T-helper 2 cell treated with Interferon-gamma antibody and Interleukin-4, amounts not matched to agents 5 μg/mL and 100 μg/mL, for 36 hours (primary cell): ENCODE data around the gene LRAT.
A peak's percentile ranks its signal among the peaks of the same experiment; 100 is the strongest.
"Not testable (repeated sequence)": the region's sequence is repeated elsewhere in the genome, so short reads cannot be mapped to it uniquely, and the experiment has no call there.

ENCODE experiments used
- DNase-seq: peaks from one replicate; pipeline ENCODE4 v3.0.0; 2021; ENCODE audit warnings: low spot score
- H3K27ac Mint-ChIP-seq: one replicate; pipeline ENCODE4 v1.8.0; 2021; ENCODE audit warnings: mild to moderate bottlenecking, mixed read lengths
- H3K27me3 Mint-ChIP-seq: one replicate; pipeline ENCODE4 v1.8.0; 2021; ENCODE audit warnings: low read depth, mixed read lengths
- H3K36me3 Mint-ChIP-seq: one replicate; pipeline ENCODE4 v1.8.0; 2021; ENCODE audit warnings: low read depth, mixed read lengths
- H3K4me1 Mint-ChIP-seq: one replicate; pipeline ENCODE4 v1.8.0; 2021; ENCODE audit warnings: low read depth, mixed read lengths
- H3K4me3 Mint-ChIP-seq: one replicate; pipeline ENCODE4 v1.8.0; 2022; ENCODE audit warnings: mild to moderate bottlenecking, moderate library complexity, mixed read lengths
- H3K9me3 Mint-ChIP-seq: one replicate; pipeline ENCODE4 v1.8.0; 2021; ENCODE audit warnings: mixed read lengths

LRAT gene

GRCh38 chr4:154743683-154744340 lies at the start of gene LRAT:
TSS of gene LRAT (plus strand) at chr4:154744000. CDS start at chr4:154744327, 327 bp downstream.
- DNase-seq, result peak; percentile 42
- H3K4me1 Mint-ChIP-seq, result peaks cover 16% of the 10 kb centered on the region
- peaks cover 83% of the 10 kb centered on the region for H3K27me3 Mint-ChIP-seq
- peak within 1 kb of the TSS; percentile 87 for H3K4me3 Mint-ChIP-seq
- H3K36me3 Mint-ChIP-seq, result no peaks in the 10 kb centered on the region
- no peak within 1 kb of the TSS for H3K27ac Mint-ChIP-seq
- no peaks in the 10 kb centered on the region for H3K9me3 Mint-ChIP-seq

GRCh38 chr4:154707877-154708276 lies 35.9 kb upstream of the LRAT start:
- no peak overlapping the region for H3K4me3 Mint-ChIP-seq
- no peaks in the 10 kb centered on the region for H3K9me3 Mint-ChIP-seq
- H3K27ac Mint-ChIP-seq, result no peak overlapping the region
- no peaks in the 10 kb centered on the region for H3K36me3 Mint-ChIP-seq
- no peak for DNase-seq
- peaks cover 10% of the 10 kb centered on the region for H3K27me3 Mint-ChIP-seq
- H3K4me1 Mint-ChIP-seq, result no peaks in the 10 kb centered on the region

GRCh38 chr4:154709550-154709949 lies 34.2 kb upstream of the LRAT start:
- no peaks in the 10 kb centered on the region for H3K9me3 Mint-ChIP-seq
- no peaks in the 10 kb centered on the region for H3K36me3 Mint-ChIP-seq
- no peaks in the 10 kb centered on the region for H3K4me1 Mint-ChIP-seq
- no peak for DNase-seq
- H3K27me3 Mint-ChIP-seq, result peaks cover 11% of the 10 kb centered on the region
- H3K4me3 Mint-ChIP-seq, result no peak overlapping the region
- no peak overlapping the region for H3K27ac Mint-ChIP-seq

- Mint-ChIP-seq H3K4me3 (no peak overlapping the region), H3K27me3 (peaks cover 23% of the 10 kb centered on the region), H3K27ac (no peak overlapping the region), H3K4me1 (no peaks in the 10 kb centered on the region), H3K9me3 (no peaks in the 10 kb centered on the region), H3K36me3 (no peaks in the 10 kb centered on the region)
- DNase-seq, result no peak
Observed at GRCh38 chr4:154711522-154711921, 32.3 kb upstream of the LRAT start.

- H3K27me3 Mint-ChIP-seq, result peaks cover 23% of the 10 kb centered on the region
- H3K27ac Mint-ChIP-seq, result no peak overlapping the region
- H3K4me1 Mint-ChIP-seq, result peaks cover 8% of the 10 kb centered on the region
- H3K4me3 Mint-ChIP-seq, result no peak overlapping the region
- H3K9me3 Mint-ChIP-seq, result no peaks in the 10 kb centered on the region
- H3K36me3 Mint-ChIP-seq, result no peaks in the 10 kb centered on the region
- DNase-seq, result no peak
Observed at GRCh38 chr4:154714339-154715040, 29.3 kb upstream of the LRAT start.

- Mint-ChIP-seq H3K36me3 (no peaks in the 10 kb centered on the region), H3K9me3 (no peaks in the 10 kb centered on the region), H3K4me3 (no peak overlapping the region), H3K4me1 (peaks cover 15% of the 10 kb centered on the region), H3K27ac (no peak overlapping the region), H3K27me3 (peaks cover 13% of the 10 kb centered on the region)
- DNase-seq, result no peak
Observed at GRCh38 chr4:154719087-154719486, 24.7 kb upstream of the LRAT start.

- Mint-ChIP-seq H3K27me3 (peaks cover 8% of the 10 kb centered on the region), H3K9me3 (no peaks in the 10 kb centered on the region), H3K36me3 (no peaks in the 10 kb centered on the region), H3K27ac (no peak overlapping the region), H3K4me1 (peaks cover 15% of the 10 kb centered on the region), H3K4me3 (no peak overlapping the region)
- DNase-seq, result no peak
Observed at GRCh38 chr4:154720123-154720522, 23.7 kb upstream of the LRAT start.

DNA sequence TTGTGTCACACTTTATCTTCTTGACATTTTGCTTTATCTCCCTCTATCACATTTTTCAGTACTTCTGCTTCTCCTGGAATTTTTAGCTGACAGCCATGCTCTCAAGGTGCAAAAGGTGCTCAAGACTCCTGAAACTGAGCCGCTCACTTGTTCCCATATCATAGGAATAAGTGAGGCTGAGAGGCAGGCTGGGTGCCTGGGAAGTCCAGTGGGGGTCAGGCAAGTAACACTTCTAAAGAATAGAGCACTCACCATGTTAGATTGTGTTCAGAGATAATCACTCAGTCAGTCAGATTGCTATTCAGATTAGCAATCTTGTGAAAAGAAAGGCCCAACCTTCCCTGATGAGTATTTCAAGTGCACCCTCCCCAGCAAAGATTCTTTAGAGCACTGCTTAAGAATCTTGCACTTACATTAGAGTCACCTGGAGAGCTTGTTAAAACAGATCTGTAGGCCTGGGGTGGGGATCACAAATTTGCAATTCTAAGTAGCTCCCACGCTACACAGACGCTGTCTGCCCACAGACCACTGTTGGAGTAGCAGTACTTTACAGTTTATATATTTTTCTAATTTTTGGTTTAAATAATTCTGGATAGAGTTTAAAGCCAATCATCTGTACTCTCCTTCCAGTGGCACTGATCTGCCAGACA lies 23.1 kb upstream of the LRAT start:
- no peak for DNase-seq
- H3K9me3 Mint-ChIP-seq, result no peaks in the 10 kb centered on the region
- peaks cover 15% of the 10 kb centered on the region for H3K4me1 Mint-ChIP-seq
- peaks cover 8% of the 10 kb centered on the region for H3K27me3 Mint-ChIP-seq
- H3K4me3 Mint-ChIP-seq, result no peak overlapping the region
- no peak overlapping the region for H3K27ac Mint-ChIP-seq
- H3K36me3 Mint-ChIP-seq, result no peaks in the 10 kb centered on the region

DNA sequence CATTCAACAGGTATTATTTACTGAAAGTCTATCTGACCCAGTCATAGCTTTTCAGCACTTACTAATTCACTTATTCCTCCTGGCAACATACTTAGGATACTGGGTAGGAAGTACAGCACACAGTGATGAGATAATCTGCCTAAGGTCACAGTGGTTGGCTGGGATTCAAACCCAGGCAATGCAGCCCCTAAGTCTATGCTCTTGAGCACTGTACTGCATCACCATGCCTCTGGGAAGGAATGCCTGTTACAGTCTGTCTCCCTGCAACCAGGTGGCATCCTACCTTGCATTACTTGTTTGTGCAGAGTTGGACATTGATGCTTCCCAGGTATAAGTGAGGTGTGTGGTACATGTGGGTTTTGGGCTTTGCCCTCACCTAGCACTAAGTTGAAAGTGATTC lies 21.5 kb upstream of the LRAT start:
- Mint-ChIP-seq H3K36me3 (no peaks in the 10 kb centered on the region), H3K9me3 (no peaks in the 10 kb centered on the region), H3K27me3 (peaks cover 3% of the 10 kb centered on the region), H3K27ac (no peak overlapping the region), H3K4me1 (peaks cover 15% of the 10 kb centered on the region), H3K4me3 (no peak overlapping the region)
- DNase-seq, result no peak

DNA sequence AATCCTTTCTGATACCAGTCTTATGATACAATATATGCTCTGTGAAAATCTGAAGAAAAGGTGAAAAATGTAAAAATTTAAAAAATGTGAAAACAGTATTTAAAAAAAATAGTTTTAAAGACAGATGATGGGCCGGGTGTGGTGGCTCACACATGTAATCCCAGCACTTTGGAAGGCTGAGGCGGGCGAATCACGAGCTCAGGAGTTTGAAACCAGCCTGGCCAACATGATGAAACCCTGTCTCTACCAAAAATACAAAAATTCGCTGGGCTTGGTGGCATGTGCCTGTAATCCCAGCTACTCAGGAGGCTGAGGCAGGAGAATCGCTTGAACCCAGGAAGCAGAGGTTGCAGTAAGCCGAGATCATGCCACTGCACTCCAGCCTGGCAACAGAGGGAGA lies 20.2 kb upstream of the LRAT start:
- not testable (repeated sequence) for DNase-seq, H3K9me3 Mint-ChIP-seq, H3K36me3 Mint-ChIP-seq, H3K4me3 Mint-ChIP-seq, H3K27me3 Mint-ChIP-seq, H3K27ac Mint-ChIP-seq
- H3K4me1 Mint-ChIP-seq, result peaks cover 15% of the 10 kb centered on the region

DNA sequence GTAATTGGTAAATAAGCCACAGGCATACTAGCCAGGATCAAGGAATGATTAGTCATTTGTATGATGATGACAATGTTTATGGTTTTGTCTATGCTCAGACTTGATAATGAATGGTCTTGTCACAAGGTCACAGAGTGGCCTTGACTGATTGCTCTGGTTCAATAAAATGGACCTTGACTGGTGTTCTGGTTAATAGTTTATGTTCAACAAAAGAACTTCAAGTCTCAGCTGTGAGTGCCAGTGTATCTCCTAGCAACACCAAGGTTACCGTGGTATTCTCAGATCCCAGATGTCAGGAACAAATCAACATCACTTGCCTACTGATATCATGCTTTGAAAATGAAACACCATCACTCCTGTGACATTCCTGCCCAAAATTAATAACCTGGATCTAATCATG lies 16.3 kb upstream of the LRAT start:
- Mint-ChIP-seq H3K4me3 (no peak overlapping the region), H3K27ac (no peak overlapping the region), H3K9me3 (no peaks in the 10 kb centered on the region), H3K27me3 (peaks cover 6% of the 10 kb centered on the region), H3K36me3 (no peaks in the 10 kb centered on the region), H3K4me1 (no peaks in the 10 kb centered on the region)
- DNase-seq, result no peak

DNA sequence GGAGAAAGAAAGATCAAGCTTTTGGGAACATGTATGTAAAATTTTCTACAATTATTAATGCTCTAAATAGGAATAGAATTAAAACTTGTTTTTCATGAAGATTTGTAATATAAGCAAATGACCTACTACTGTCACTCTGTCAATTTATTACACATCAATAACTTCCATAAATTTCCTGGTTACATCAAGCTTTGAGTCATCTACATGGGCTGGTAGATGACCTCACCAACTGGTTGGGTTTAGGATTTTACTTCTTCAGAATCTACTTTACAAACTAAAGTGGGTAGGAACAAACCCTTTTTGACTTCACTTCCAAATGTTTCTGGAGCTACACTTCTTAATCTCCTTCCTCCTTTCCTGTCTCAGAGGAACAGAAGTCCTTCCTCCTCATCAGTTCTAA lies 12.0 kb upstream of the LRAT start:
- peaks cover 25% of the 10 kb centered on the region for H3K27me3 Mint-ChIP-seq
- DNase-seq, result no peak
- H3K9me3 Mint-ChIP-seq, result no peaks in the 10 kb centered on the region

GRCh38 chr4:154732669-154733068 lies 11.1 kb upstream of the LRAT start:
- Mint-ChIP-seq H3K27ac (no peak overlapping the region), H3K4me3 (no peak overlapping the region), H3K36me3 (no peaks in the 10 kb centered on the region), H3K4me1 (no peaks in the 10 kb centered on the region), H3K9me3 (no peaks in the 10 kb centered on the region), H3K27me3 (peaks cover 21% of the 10 kb centered on the region)
- DNase-seq, result no peak

More for the DNA sequence above, 12.0 kb upstream of the LRAT start:
- no peaks in the 10 kb centered on the region for H3K4me1 Mint-ChIP-seq
- H3K4me3 Mint-ChIP-seq, result no peak overlapping the region
- H3K36me3 Mint-ChIP-seq, result no peaks in the 10 kb centered on the region
- H3K27ac Mint-ChIP-seq, result no peak overlapping the region

DNA sequence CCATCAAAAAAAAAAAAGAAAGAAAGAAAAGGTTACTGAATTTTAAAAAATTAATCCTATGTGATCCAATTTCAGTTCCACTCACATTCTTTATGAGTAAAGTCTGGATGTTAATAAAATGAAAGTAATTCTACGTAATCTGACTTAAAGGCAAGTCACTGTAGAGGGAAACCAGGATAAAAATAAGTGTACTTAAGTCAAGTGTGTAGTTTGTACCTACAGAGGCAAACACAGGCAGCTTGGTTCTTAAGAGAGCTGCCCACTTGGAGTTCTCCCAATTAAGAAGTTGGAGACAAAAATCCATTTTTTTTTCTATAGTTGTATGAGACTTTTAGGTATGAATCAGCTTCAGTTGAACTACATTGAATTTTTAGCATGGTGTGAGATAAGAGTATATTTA lies 7.0 kb upstream of the LRAT start:
- H3K27me3 Mint-ChIP-seq, result peaks cover 48% of the 10 kb centered on the region
- H3K27ac Mint-ChIP-seq, result no peak overlapping the region
- no peak overlapping the region for H3K4me3 Mint-ChIP-seq
- H3K9me3 Mint-ChIP-seq, result no peaks in the 10 kb centered on the region
- peaks cover 4% of the 10 kb centered on the region for H3K4me1 Mint-ChIP-seq
- H3K36me3 Mint-ChIP-seq, result no peaks in the 10 kb centered on the region
- DNase-seq, result no peak
